ENCODE data around the gene CHAT. TPM values are rescaled to one million over a fixed set of nuclear protein-coding genes. Genes with fewer than 3 reads are reported as not detected.

Gene CHAT
- total and polyA plus RNA-seq, 9 donors = not detected

GRCh38 chr10:49700211-49700610, 86.4 kb downstream of the CHAT start:
- no peak overlapping the region for H3K4me3 ChIP-seq
- intact Hi-C loops (cut with DNase I) = no loop called here
- no peak for TF ChIP-seq POLR2A (IDR thresholded peaks at IDR 0.05)
- TF ChIP-seq, protein P1, sequence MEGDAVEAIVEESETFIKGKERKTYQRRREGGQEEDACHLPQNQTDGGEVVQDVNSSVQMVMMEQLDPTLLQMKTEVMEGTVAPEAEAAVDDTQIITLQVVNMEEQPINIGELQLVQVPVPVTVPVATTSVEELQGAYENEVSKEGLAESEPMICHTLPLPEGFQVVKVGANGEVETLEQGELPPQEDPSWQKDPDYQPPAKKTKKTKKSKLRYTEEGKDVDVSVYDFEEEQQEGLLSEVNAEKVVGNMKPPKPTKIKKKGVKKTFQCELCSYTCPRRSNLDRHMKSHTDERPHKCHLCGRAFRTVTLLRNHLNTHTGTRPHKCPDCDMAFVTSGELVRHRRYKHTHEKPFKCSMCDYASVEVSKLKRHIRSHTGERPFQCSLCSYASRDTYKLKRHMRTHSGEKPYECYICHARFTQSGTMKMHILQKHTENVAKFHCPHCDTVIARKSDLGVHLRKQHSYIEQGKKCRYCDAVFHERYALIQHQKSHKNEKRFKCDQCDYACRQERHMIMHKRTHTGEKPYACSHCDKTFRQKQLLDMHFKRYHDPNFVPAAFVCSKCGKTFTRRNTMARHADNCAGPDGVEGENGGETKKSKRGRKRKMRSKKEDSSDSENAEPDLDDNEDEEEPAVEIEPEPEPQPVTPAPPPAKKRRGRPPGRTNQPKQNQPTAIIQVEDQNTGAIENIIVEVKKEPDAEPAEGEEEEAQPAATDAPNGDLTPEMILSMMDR (IDR thresholded peaks at IDR 0.05) = no peak
- TF ChIP-seq EP300 (IDR thresholded peaks at IDR 0.05) = no peak
- no peaks in the 10 kb centered on the region for H3K9me3 ChIP-seq
- DNase-seq = no peak
- 71 to 95% (median 87%) methylated on average over 3 of the region's 3 CpGs for WGBS, 3 donors
- no peaks in the 10 kb centered on the region for H3K4me1 ChIP-seq (ENCODE audit: insufficient read depth)
- H3K27ac ChIP-seq = no peak overlapping the region
- no peaks in the 10 kb centered on the region for H3K27me3 ChIP-seq
- H3K36me3 ChIP-seq = no peaks in the 10 kb centered on the region

DNA sequence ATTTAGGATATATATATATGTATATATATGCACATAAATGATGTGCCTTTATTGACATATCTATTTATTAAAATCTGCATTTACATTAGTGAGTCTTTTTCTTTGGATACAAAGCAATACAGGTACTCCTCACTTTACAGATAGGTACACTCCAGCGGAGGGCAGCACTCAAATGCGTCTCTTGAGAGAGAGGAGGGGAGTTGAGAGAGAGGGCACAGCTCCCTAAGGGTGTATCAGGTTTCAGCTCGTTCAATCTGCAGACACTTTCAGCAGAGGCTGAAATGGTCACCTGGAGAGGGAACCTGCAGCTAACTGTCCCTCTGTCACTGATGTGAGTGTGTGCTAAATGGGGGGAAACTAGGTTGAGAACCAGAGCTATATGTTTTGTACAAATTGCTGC, 87.2 kb downstream of the CHAT start:
- no peak for TF ChIP-seq EP300 (IDR thresholded peaks at IDR 0.05)
- TF ChIP-seq, protein P1 (IDR thresholded peaks at IDR 0.05) = no peak
- TF ChIP-seq POLR2A (IDR thresholded peaks at IDR 0.05) = no peak
- no peaks in the 10 kb centered on the region for H3K36me3 ChIP-seq
- 1 to 3% (median 3%) methylated on average over 3 of the region's 3 CpGs for WGBS, 3 donors
- H3K4me3 ChIP-seq = no peak overlapping the region
- H3K4me1 ChIP-seq (ENCODE audit: insufficient read depth) = no peaks in the 10 kb centered on the region
- no peak for DNase-seq
- H3K9me3 ChIP-seq = no peaks in the 10 kb centered on the region
- intact Hi-C loops (cut with DNase I) = no loop called here
- H3K27me3 ChIP-seq = no peaks in the 10 kb centered on the region
- no peak overlapping the region for H3K27ac ChIP-seq

GRCh38 chr10:49707585-49707984, 93.7 kb downstream of the CHAT start:
- intact Hi-C loops (cut with DNase I) = no loop called here
- TF ChIP-seq POLR2A (IDR thresholded peaks at IDR 0.05) (no peak), EP300 (IDR thresholded peaks at IDR 0.05) (no peak)
- TF ChIP-seq, protein P1 (IDR thresholded peaks at IDR 0.05) = no peak
- 75 to 78% (median 77%) methylated on average over 3 of the region's 3 CpGs for WGBS, 3 donors
- H3K9me3 ChIP-seq = no peaks in the 10 kb centered on the region
- no peaks in the 10 kb centered on the region for H3K27me3 ChIP-seq
- no peak overlapping the region for H3K4me3 ChIP-seq
- DNase-seq = no peak
- no peak overlapping the region for H3K27ac ChIP-seq
- no peaks in the 10 kb centered on the region for H3K36me3 ChIP-seq
- H3K4me1 ChIP-seq (ENCODE audit: insufficient read depth) = no peaks in the 10 kb centered on the region

GRCh38 chr10:49709934-49710333, 96.1 kb downstream of the CHAT start:
- no peaks in the 10 kb centered on the region for H3K27me3 ChIP-seq
- no peak for DNase-seq
- H3K4me3 ChIP-seq = no peak overlapping the region
- H3K27ac ChIP-seq = no peak overlapping the region
- WGBS, 3 donors = 51 to 70% (median 52%) methylated on average over 5 of the region's 5 CpGs
- TF ChIP-seq POLR2A (IDR thresholded peaks at IDR 0.05) (no peak), EP300 (IDR thresholded peaks at IDR 0.05) (no peak)
- TF ChIP-seq, protein P1 (IDR thresholded peaks at IDR 0.05) = no peak
- intact Hi-C loops (cut with DNase I) = no loop called here
- no peaks in the 10 kb centered on the region for H3K4me1 ChIP-seq (ENCODE audit: insufficient read depth)
- H3K9me3 ChIP-seq = no peaks in the 10 kb centered on the region
- no peaks in the 10 kb centered on the region for H3K36me3 ChIP-seq

- Histone ChIP-seq H3K36me3 (no peaks in the 10 kb centered on the region), H3K27ac (no peak overlapping the region), H3K4me1 (ENCODE audit: insufficient read depth) (no peaks in the 10 kb centered on the region), H3K9me3 (no peaks in the 10 kb centered on the region), H3K4me3 (no peak overlapping the region), H3K27me3 (no peaks in the 10 kb centered on the region)
- intact Hi-C loops (cut with DNase I) = no loop called here
- no peak for TF ChIP-seq EP300 (IDR thresholded peaks at IDR 0.05)
- TF ChIP-seq, protein P1 (IDR thresholded peaks at IDR 0.05) = no peak
- TF ChIP-seq POLR2A (IDR thresholded peaks at IDR 0.05) = no peak
- 70 to 77% (median 71%) methylated on average over 6 of the region's 6 CpGs for WGBS, 3 donors
- DNase-seq = no peak
Observed at GRCh38 chr10:49710966-49711365, 97.1 kb downstream of the CHAT start.

Measured in ovary (tissue), 9 donors.